GM23248 (cell line): ENCODE data around the gene SLC37A1. TPM values are rescaled to one million over a fixed set of nuclear protein-coding genes. Genes with fewer than 3 reads are reported as not detected.
A peak's percentile ranks its signal among the peaks of the same experiment; 100 is the strongest.

Experiments
- DNase-seq: peaks from one replicate; pipeline ENCODE4 v3.0.0-alpha.2; 2015
- H2AFZ ChIP-seq: fragments of 200-600 bp; sonication (generic); 2 replicates; pipeline ENCODE4 v1.6.1; 2016; ENCODE audit warnings: antibody characterized with exemption
- H3F3A ChIP-seq: fragments of 200-600 bp; sonication (generic); 2 replicates; pipeline ENCODE4 v1.6.1; 2016; ENCODE audit warnings: mild to moderate bottlenecking, antibody characterized with exemption, mixed run types; ENCODE audit not compliant: insufficient read depth
- H3K27ac ChIP-seq: fragments of 200-600 bp; sonication (generic); 2 replicates; pipeline ENCODE4 v1.5.1; 2016; ENCODE audit warnings: mild to moderate bottlenecking
- H3K27me3 ChIP-seq: fragments of 200-600 bp; sonication (generic); replicated peaks from 2 replicates; pipeline ENCODE4 v1.6.1; 2016; ENCODE audit warnings: mild to moderate bottlenecking; ENCODE audit not compliant: insufficient read depth
- H3K36me3 ChIP-seq: fragments of 200-600 bp; sonication (generic); 2 replicates; pipeline ENCODE4 v1.6.1; 2016; ENCODE audit warnings: low read depth, mild to moderate bottlenecking
- H3K4me1 ChIP-seq: fragments of 200-600 bp; sonication (generic); 2 replicates; pipeline ENCODE4 v1.6.1; 2016; ENCODE audit warnings: mild to moderate bottlenecking; ENCODE audit not compliant: insufficient read depth
- H3K4me2 ChIP-seq: fragments of 200-600 bp; sonication (generic); one replicate; pipeline ENCODE4 v1.6.1; 2016; ENCODE audit warnings: mild to moderate bottlenecking; ENCODE audit not compliant: unreplicated experiment
- H3K4me3 ChIP-seq: fragments of 200-600 bp; sonication (generic); 2 replicates; pipeline ENCODE4 v1.5.1; 2016; ENCODE audit warnings: mild to moderate bottlenecking
- H3K79me2 ChIP-seq: fragments of 200-600 bp; sonication (generic); 2 replicates; pipeline ENCODE4 v1.6.1; 2016; ENCODE audit warnings: mild to moderate bottlenecking; ENCODE audit not compliant: insufficient read depth
- H3K9ac ChIP-seq: fragments of 200-600 bp; sonication (generic); 2 replicates; pipeline ENCODE4 v1.6.1; 2016; ENCODE audit warnings: mild to moderate bottlenecking
- H3K9me2 ChIP-seq: fragments of 200-600 bp; sonication (generic); 2 replicates; pipeline ENCODE4 v1.6.1; 2016; ENCODE audit warnings: mixed run types, mild to moderate bottlenecking, moderate library complexity; ENCODE audit not compliant: insufficient read depth
- H3K9me3 ChIP-seq: fragments of 200-600 bp; sonication (generic); one replicate; pipeline ENCODE4 v1.6.1; 2017; ENCODE audit warnings: low read depth
- H4K20me1 ChIP-seq: fragments of 200-600 bp; sonication (generic); 2 replicates; pipeline ENCODE4 v1.6.0; 2016; ENCODE audit not compliant: insufficient read depth
- EZH2 ChIP-seq: fragments of 200-600 bp; sonication (generic); IDR thresholded peaks from 2 replicates; pipeline ENCODE4 v1.6.1; 2018; ENCODE audit warnings: antibody characterized with exemption, mild to moderate bottlenecking; ENCODE audit not compliant: insufficient read depth, poor library complexity, severe bottlenecking
- EZH2phosphoT487 ChIP-seq: fragments of 200-600 bp; sonication (generic); IDR thresholded peaks from 2 replicates; pipeline ENCODE4 v1.6.1; 2018; ENCODE audit warnings: antibody characterized with exemption, moderate library complexity, mild to moderate bottlenecking, low read depth; ENCODE audit not compliant: insufficient read depth
- WGBS, 2 experiments: methylation state at CpG; one replicate each; pipeline ENCODE4 v1.1.6; 2015 to 2017; ENCODE audit warnings: low lambda C conversion rate in 2 of 2, low coverage in 1 of 2; ENCODE audit errors: missing lambda C conversion rate in 2 of 2; 5-methylcytosine and 5-hydroxymethylcytosine counted together
- in situ Hi-C: fragments of 300-500 bp; cut with MboI; formaldehyde crosslinking; loops from 2 replicates; pipeline ENCODE4 v1.15.0; 2020
- polyA plus RNA-seq: library from polyadenylated mRNA; unstranded; fragments of >200 nt; fragmentation: Nextera tagmentation; extraction: Ambion mirVana; gene quantifications from 2 replicates; pipeline ENCODE4 v1.2.1, GENCODE V29; 2016
- total RNA-seq: library from RNA; depleted of rRNA; stranded (reverse); fragments of >200 nt; shearing (Covaris generic); gene quantifications from 2 replicates; pipeline ENCODE4 v1.2.3, GENCODE V29; 2014

Gene SLC37A1
- total and polyA plus RNA-seq, 2 experiments from 2014 or later: not detected

GRCh38 chr21:42474043-42474831, 39.4 kb upstream of the SLC37A1 start:
- DNase-seq: peak; percentile 35
- H4K20me1 ChIP-seq: no peaks in the 10 kb centered on the region
- no peaks in the 10 kb centered on the region for H3F3A ChIP-seq
- no peak overlapping the region for H3K9ac ChIP-seq
- H3K9me2 ChIP-seq: no peaks in the 10 kb centered on the region
- H3K4me2 ChIP-seq: no peak overlapping the region
- H3K4me3 ChIP-seq: no peak overlapping the region
- no peak overlapping the region for H3K27ac ChIP-seq
- WGBS, 2 experiments: 55 to 59% methylated on average over 14 of the region's 14 CpGs
- no peaks in the 10 kb centered on the region for H3K9me3 ChIP-seq
- H3K27me3 ChIP-seq: peaks cover 7% of the 10 kb centered on the region; the same call in 1 of the 2 replicates
- in situ Hi-C loops: no loop called here
- H3K36me3 ChIP-seq: no peaks in the 10 kb centered on the region
- TF ChIP-seq EZH2 (no peak), EZH2phosphoT487 (no peak)
- H3K4me1 ChIP-seq: no peaks in the 10 kb centered on the region
- no peak overlapping the region for H2AFZ ChIP-seq
- H3K79me2 ChIP-seq: no peaks in the 10 kb centered on the region

- H3K27me3 ChIP-seq: peaks cover 13% of the 10 kb centered on the region; the same call in 1 of the 2 replicates
- H3K4me2 ChIP-seq: no peak overlapping the region
- H2AFZ ChIP-seq: no peak overlapping the region
- no peak for DNase-seq
- no peaks in the 10 kb centered on the region for H3K9me2 ChIP-seq
- no peak overlapping the region for H3K9ac ChIP-seq
- no peaks in the 10 kb centered on the region for H3K4me1 ChIP-seq
- TF ChIP-seq EZH2 (no peak), EZH2phosphoT487 (no peak)
- WGBS, 2 experiments: 74 to 77% methylated on average over 7 of the region's 7 CpGs
- in situ Hi-C loops: no loop called here
- no peaks in the 10 kb centered on the region for H3F3A ChIP-seq
- H3K36me3 ChIP-seq: no peaks in the 10 kb centered on the region
- H4K20me1 ChIP-seq: no peaks in the 10 kb centered on the region
- no peaks in the 10 kb centered on the region for H3K79me2 ChIP-seq
- H3K27ac ChIP-seq: no peak overlapping the region
- H3K9me3 ChIP-seq: no peaks in the 10 kb centered on the region
- H3K4me3 ChIP-seq: no peak overlapping the region
These were observed 38.6 kb upstream of the SLC37A1 start for GRCh38 chr21:42475036-42475435.

- H2AFZ ChIP-seq: no peak overlapping the region
- H3K9me2 ChIP-seq: no peaks in the 10 kb centered on the region
- H3K9me3 ChIP-seq: no peaks in the 10 kb centered on the region
- in situ Hi-C loops: no loop called here
- H3K27me3 ChIP-seq: peaks cover 13% of the 10 kb centered on the region; the same call in 1 of the 2 replicates
- no peaks in the 10 kb centered on the region for H3F3A ChIP-seq
- DNase-seq: no peak
- H3K9ac ChIP-seq: no peak overlapping the region
- no peaks in the 10 kb centered on the region for H3K36me3 ChIP-seq
- H3K4me1 ChIP-seq: no peaks in the 10 kb centered on the region
- TF ChIP-seq EZH2phosphoT487 (no peak), EZH2 (no peak)
- H3K4me3 ChIP-seq: no peak overlapping the region
- no peaks in the 10 kb centered on the region for H3K79me2 ChIP-seq
- H3K4me2 ChIP-seq: no peak overlapping the region
- no peak overlapping the region for H3K27ac ChIP-seq
- no peaks in the 10 kb centered on the region for H4K20me1 ChIP-seq
- 74 to 76% methylated on average over 16 to 18 of the region's 18 CpGs for WGBS, 2 experiments
These were observed 37.9 kb upstream of the SLC37A1 start for GRCh38 chr21:42475526-42476387.

- in situ Hi-C loops: no loop called here
- no peak overlapping the region for H3K9ac ChIP-seq
- no peaks in the 10 kb centered on the region for H3K79me2 ChIP-seq
These were observed 37.0 kb upstream of the SLC37A1 start for GRCh38 chr21:42476388-42477331.

More at GRCh38 chr21:42476388-42477331, 37.0 kb upstream of the SLC37A1 start:
- no peaks in the 10 kb centered on the region for H3K9me3 ChIP-seq
- DNase-seq: no peak
- peaks cover 13% of the 10 kb centered on the region; the same call in 1 of the 2 replicates for H3K27me3 ChIP-seq
- H3K27ac ChIP-seq: no peak overlapping the region
- H4K20me1 ChIP-seq: no peaks in the 10 kb centered on the region
- no peaks in the 10 kb centered on the region for H3K9me2 ChIP-seq
- no peaks in the 10 kb centered on the region for H3F3A ChIP-seq
- H2AFZ ChIP-seq: no peak overlapping the region
- H3K4me1 ChIP-seq: no peaks in the 10 kb centered on the region
- no peaks in the 10 kb centered on the region for H3K36me3 ChIP-seq
- 66 to 71% methylated on average over 19 to 25 of the region's 25 CpGs for WGBS, 2 experiments
- TF ChIP-seq EZH2phosphoT487 (no peak), EZH2 (no peak)
- H3K4me3 ChIP-seq: no peak overlapping the region
- no peak overlapping the region for H3K4me2 ChIP-seq
